Subcutaneous abdominal adipose tissue (tissue), 5 donors: ENCODE results near the gene PLBD2.

Experiments used
- H3K27ac ChIP-seq: one replicate; pipeline ENCODE4 v1.7.0; 2013; ENCODE audit warnings: low read depth, mild to moderate bottlenecking, inconsistent platforms, low read length, moderate library complexity
- H3K27me3 ChIP-seq, 5 donors: one replicate each; pipeline ENCODE4 v1.7.0; 2013; ENCODE audit warnings: low read length in 5 of 5, inconsistent platforms in 1 of 5; ENCODE audit not compliant: control insufficient read depth in 5 of 5, insufficient read depth in 4 of 5
- H3K36me3 ChIP-seq, 5 donors: one replicate each; pipeline ENCODE4 v1.7.0; 2013; ENCODE audit warnings: low read length in 5 of 5; ENCODE audit not compliant: control insufficient read depth in 5 of 5, insufficient read depth in 5 of 5
- H3K4me1 ChIP-seq, 5 donors: one replicate each; pipeline ENCODE4 v1.7.0; 2013; ENCODE audit warnings: low read length in 5 of 5, mild to moderate bottlenecking in 3 of 5, moderate library complexity in 1 of 5; ENCODE audit not compliant: control insufficient read depth in 5 of 5, insufficient read depth in 5 of 5
- H3K4me3 ChIP-seq, 5 donors: one replicate each; pipeline ENCODE4 v1.7.0; 2013; ENCODE audit warnings: low read length in 5 of 5, low read depth in 1 of 5
- H3K9ac ChIP-seq, 5 donors: one replicate each; pipeline ENCODE4 v1.7.0; 2013; ENCODE audit warnings: low read length in 5 of 5, mild to moderate bottlenecking in 4 of 5, moderate library complexity in 3 of 5
- H3K9me3 ChIP-seq, 5 donors: one replicate each; pipeline ENCODE4 v1.7.0; 2013; ENCODE audit warnings: low read length in 5 of 5; ENCODE audit not compliant: control insufficient read depth in 5 of 5
- donor health status: healthy.
- donor health status: healthy.
- donor health status: healthy.
- donor health status: healthy.
- donor health status: healthy.

The PLBD2 gene

GRCh38 chr12:113424915-113425823, 66.8 kb downstream of the PLBD2 start:
- peaks cover 4 to 21% (median 16%) of the 10 kb centered on the region in 5 donors for H3K4me1 ChIP-seq
- no peak overlapping the region for H3K9ac ChIP-seq
- no peaks in the 10 kb centered on the region for H3K36me3 ChIP-seq
- H3K4me3 ChIP-seq, result no peak overlapping the region
- no peaks in the 10 kb centered on the region for H3K9me3 ChIP-seq
- no peak overlapping the region for H3K27ac ChIP-seq
- H3K27me3 ChIP-seq, result peaks cover 0 to 4% (median 0%) of the 10 kb centered on the region in 5 donors

GRCh38 chr12:113425960-113426453, 67.6 kb downstream of the PLBD2 start:
- Histone ChIP-seq H3K9ac (no peak overlapping the region), H3K4me3 (no peak overlapping the region), H3K4me1 (peaks cover 4 to 21% (median 16%) of the 10 kb centered on the region in 5 donors), H3K27ac (no peak overlapping the region), H3K27me3 (peaks cover 0 to 4% (median 0%) of the 10 kb centered on the region in 5 donors), H3K36me3 (no peaks in the 10 kb centered on the region), H3K9me3 (no peaks in the 10 kb centered on the region)

- Histone ChIP-seq H3K4me1 (peaks cover 0 to 9% (median 7%) of the 10 kb centered on the region in 5 donors), H3K9ac (no peak overlapping the region), H3K9me3 (no peaks in the 10 kb centered on the region), H3K27ac (no peak overlapping the region), H3K36me3 (no peaks in the 10 kb centered on the region), H3K27me3 (peaks cover 0 to 4% (median 0%) of the 10 kb centered on the region in 5 donors), H3K4me3 (no peak overlapping the region)
Observed at GRCh38 chr12:113427882-113428281, 69.5 kb downstream of the PLBD2 start.

- no peak overlapping the region for H3K9ac ChIP-seq
- H3K27ac ChIP-seq, result no peak overlapping the region
- H3K27me3 ChIP-seq, result peaks cover 0 to 4% (median 0%) of the 10 kb centered on the region in 5 donors
- no peak overlapping the region for H3K4me3 ChIP-seq
- peaks cover 0 to 12% (median 10%) of the 10 kb centered on the region in 5 donors for H3K4me1 ChIP-seq
- no peaks in the 10 kb centered on the region for H3K9me3 ChIP-seq
- H3K36me3 ChIP-seq, result no peaks in the 10 kb centered on the region
Observed at GRCh38 chr12:113428482-113428881, 70.1 kb downstream of the PLBD2 start.

- H3K36me3 ChIP-seq, result no peaks in the 10 kb centered on the region
- H3K27ac ChIP-seq, result no peak overlapping the region
- no peak overlapping the region for H3K4me3 ChIP-seq
- peaks cover 0 to under 1% (median 0%) of the 10 kb centered on the region in 5 donors for H3K27me3 ChIP-seq
- peaks cover 0 to 12% (median 10%) of the 10 kb centered on the region in 5 donors for H3K4me1 ChIP-seq
- no peak overlapping the region for H3K9ac ChIP-seq
- no peaks in the 10 kb centered on the region for H3K9me3 ChIP-seq
Observed at GRCh38 chr12:113432986-113433385, 74.6 kb downstream of the PLBD2 start.

- Histone ChIP-seq H3K9ac (no peak overlapping the region), H3K27ac (no peak overlapping the region), H3K4me3 (no peak overlapping the region), H3K9me3 (no peaks in the 10 kb centered on the region), H3K4me1 (peaks cover 0 to 12% (median 10%) of the 10 kb centered on the region in 5 donors), H3K36me3 (no peaks in the 10 kb centered on the region), H3K27me3 (peaks cover 0 to 5% (median 3%) of the 10 kb centered on the region in 5 donors)
Observed at GRCh38 chr12:113435367-113435766, 77.0 kb downstream of the PLBD2 start.

GRCh38 chr12:113436586-113436985, 78.2 kb downstream of the PLBD2 start:
- Histone ChIP-seq H3K27ac (no peak overlapping the region), H3K4me1 (peaks cover 0 to 12% (median 10%) of the 10 kb centered on the region in 5 donors), H3K9ac (no peak overlapping the region), H3K9me3 (no peaks in the 10 kb centered on the region), H3K36me3 (no peaks in the 10 kb centered on the region), H3K4me3 (no peak overlapping the region), H3K27me3 (peaks cover 4 to 14% (median 10%) of the 10 kb centered on the region in 5 donors)

GRCh38 chr12:113436993-113437728, 78.8 kb downstream of the PLBD2 start:
- H3K4me1 ChIP-seq, result peaks cover 0 to 12% (median 10%) of the 10 kb centered on the region in 5 donors
- no peak overlapping the region for H3K27ac ChIP-seq
- H3K9me3 ChIP-seq, result no peaks in the 10 kb centered on the region
- peaks cover 4 to 16% (median 11%) of the 10 kb centered on the region in 5 donors for H3K27me3 ChIP-seq
- H3K9ac ChIP-seq, result no peak overlapping the region
- H3K4me3 ChIP-seq, result no peak overlapping the region
- H3K36me3 ChIP-seq, result no peaks in the 10 kb centered on the region

GRCh38 chr12:113437729-113438100, 79.3 kb downstream of the PLBD2 start:
- Histone ChIP-seq H3K27ac (no peak overlapping the region), H3K4me3 (no peak overlapping the region), H3K27me3 (peaks cover 4 to 16% (median 11%) of the 10 kb centered on the region in 5 donors), H3K9ac (no peak overlapping the region), H3K36me3 (no peaks in the 10 kb centered on the region), H3K4me1 (peaks cover 0 to 9% (median 7%) of the 10 kb centered on the region in 5 donors), H3K9me3 (no peaks in the 10 kb centered on the region)
